Stimulated activated CD4-positive, alpha-beta T cell treated with anti-CD3 and anti-CD28 coated beads, Interleukin-4, amount 100 ng/mL, for 48 hours (primary cell): ENCODE measurements around the gene KIAA1210.

Experiments used
- DNase-seq, 2 donors: peaks; one replicate each; pipeline ENCODE4 v3.0.0-alpha.2; 2020; ENCODE audit warnings: low read depth in 2 of 2

Gene KIAA1210

DNA sequence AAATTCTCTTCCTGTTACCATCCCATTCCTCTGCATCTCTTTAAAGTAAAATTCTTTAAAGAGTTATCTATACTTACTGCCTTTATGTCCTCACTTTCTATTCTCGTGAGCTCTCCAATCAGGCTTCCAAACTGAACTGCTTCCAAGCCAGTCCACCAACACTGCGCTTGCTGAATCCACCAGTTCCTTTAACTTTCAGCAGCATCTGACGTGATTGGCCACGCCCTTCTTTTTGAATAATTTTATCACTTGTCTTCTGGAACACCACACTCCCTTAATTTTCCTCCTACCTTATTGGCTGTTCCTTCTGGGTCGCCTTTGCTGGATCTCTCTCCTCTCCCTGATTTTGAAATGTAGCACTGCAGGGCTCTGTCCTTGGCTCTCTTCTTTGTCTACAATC is at the start of gene KIAA1210:
Gene KIAA1210, minus strand, starts transcription at position 163 of the 400 bp plus-strand sequence. CDS start 4,170 bp downstream, outside the sequence.
- DNase-seq = no peak

- no peak for DNase-seq
These were observed 49.7 kb upstream of the KIAA1210 start for GRCh38 chrX:119177278-119177677.

DNA sequence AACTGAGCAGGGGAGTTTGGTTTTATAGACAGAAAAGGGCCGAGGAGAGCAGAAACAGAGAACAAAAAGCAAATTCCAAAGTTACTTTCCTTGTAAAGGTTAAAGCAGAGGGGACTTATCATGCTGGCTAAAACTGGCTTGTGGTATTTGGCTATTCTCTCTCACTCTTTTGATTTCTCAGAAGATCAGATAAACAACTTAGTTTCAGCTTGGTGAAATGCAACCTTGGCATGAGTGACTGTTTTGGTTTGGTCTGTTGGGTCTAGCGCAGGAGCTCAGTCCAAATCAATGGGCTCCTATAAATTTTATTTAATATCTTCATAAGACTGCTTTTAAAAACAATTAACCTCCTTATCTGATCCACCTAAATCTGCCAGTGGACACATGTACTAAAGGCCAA is 47.3 kb upstream of the KIAA1210 start:
- no peak for DNase-seq

GRCh38 chrX:119168104-119168503 is 40.5 kb upstream of the KIAA1210 start:
- DNase-seq = no peak

GRCh38 chrX:119158226-119158625 is 30.6 kb upstream of the KIAA1210 start:
- DNase-seq = no peak

DNA sequence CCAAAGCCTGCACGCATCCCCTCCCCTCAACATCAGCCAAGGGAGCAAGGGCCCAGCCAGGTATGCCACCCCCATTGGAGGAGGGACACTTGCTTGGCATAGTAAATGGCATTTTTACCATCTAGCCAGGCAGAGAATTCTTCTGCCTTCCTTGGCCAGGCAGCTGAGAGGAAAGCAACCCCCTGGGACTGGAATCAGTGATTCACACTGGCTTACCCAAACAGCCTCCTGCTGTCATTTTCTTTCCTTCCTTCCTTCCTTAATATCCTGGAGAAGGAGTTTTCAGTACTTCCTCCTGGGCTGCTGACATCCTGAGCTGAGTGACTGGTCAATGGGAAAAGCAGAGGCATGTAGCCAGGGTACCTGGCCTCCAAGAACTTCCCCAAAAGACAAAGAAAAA is 28.6 kb upstream of the KIAA1210 start:
- no peak for DNase-seq

- no peak for DNase-seq
These were observed 27.9 kb upstream of the KIAA1210 start for GRCh38 chrX:119155416-119156035.

DNA sequence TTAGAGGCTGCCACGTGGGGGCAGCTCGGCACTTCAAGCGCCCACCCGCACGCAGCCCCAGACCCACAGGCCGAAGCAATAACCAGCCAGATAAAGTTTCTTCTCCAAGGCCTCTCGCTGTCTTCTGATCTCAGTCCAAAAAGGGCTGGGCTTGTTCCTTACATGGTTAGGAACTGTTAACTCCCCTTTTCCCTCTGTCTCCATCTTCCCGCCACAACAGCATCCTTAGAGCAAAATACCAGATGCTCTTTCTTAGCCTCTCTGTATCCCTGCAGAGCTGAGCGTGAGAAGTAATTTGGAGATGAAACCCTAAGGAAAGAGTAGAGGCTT is 23.4 kb upstream of the KIAA1210 start:
- DNase-seq = no peak

- no peak for DNase-seq
These were observed 22.8 kb upstream of the KIAA1210 start for GRCh38 chrX:119150163-119151050.

- DNase-seq = no peak
These were observed 19.9 kb upstream of the KIAA1210 start for GRCh38 chrX:119147486-119147885.

GRCh38 chrX:119145241-119145653 is 17.6 kb upstream of the KIAA1210 start:
- DNase-seq = no peak

DNA sequence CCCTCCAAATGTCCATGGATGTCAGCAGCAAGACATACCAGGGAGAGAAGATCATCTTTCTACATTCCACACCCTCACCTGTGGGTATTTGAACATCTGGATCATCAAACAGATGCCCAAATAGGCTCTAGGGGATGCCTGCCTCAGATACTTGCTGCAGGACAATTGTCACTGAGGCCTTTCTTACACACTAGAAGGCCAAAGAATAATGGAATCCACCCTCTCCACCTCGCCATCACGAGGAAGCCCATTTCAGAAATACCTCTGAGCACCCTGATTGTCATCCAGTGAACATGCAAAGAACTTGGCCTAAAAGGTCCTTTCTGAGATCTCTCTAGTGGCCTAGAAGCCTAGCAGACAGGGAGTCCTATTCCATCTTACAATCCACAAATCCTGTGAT is 6.9 kb upstream of the KIAA1210 start:
- DNase-seq = no peak

- DNase-seq = no peak
These were observed 5.3 kb upstream of the KIAA1210 start for GRCh38 chrX:119132961-119133360.

DNA sequence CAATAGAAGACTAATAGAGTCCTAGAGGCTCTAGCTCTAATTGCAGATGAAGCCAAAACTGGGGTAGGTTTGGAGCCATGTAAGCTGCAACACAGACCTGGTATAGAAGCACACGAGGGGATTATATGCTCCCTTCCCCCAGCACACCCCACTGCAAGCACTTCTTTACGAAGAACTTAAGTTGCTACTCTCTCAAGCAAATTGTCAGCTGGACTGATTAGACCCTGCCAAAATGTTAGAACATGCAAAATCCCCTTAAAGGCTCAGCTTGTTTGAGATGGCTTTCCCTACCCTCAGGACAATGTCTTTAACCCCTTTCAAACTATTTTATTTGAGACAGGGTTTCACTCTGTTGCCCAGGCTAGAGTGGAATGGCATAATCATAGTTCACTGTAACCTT is 4.7 kb upstream of the KIAA1210 start:
- DNase-seq = no peak

DNA sequence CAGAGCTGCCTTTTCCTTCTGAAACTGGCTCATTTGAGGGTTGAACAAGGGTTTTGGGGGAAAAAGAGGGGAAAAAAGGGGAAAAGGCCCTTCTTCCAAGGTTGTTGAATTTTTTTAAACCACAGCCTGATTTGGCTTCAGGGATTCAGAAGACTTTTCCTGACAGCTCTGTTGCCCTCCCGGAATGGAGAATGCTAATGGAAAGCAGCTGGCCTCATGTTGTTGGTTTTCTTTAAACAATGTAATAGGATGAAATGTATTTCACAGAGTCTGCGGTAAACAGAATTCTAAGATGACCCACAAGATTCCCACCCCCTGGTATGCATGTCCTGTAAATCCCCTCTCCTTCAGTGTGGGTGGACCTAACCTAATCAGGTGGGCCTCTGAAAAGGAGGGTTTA is 3.3 kb upstream of the KIAA1210 start:
- no peak for DNase-seq

DNA sequence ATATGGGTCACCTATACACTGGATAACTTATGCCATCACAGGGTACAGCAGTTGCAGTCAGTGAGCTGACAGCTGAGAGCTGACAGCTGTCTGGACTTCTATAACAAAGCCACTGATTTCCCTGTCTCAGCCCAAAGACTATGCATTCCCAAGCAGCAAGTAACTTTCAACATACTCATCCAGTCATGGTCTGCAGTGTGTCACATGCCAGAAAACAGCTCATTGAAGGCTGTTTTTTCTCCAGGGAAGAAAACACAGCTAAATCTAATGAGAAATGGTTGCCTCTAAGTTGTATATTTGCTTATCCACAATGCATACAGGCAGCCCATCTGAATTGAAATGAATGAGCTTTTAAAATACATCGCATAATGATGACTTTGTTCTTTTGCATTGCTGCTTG is 6.3 kb downstream of the KIAA1210 start:
- DNase-seq = no peak

DNA sequence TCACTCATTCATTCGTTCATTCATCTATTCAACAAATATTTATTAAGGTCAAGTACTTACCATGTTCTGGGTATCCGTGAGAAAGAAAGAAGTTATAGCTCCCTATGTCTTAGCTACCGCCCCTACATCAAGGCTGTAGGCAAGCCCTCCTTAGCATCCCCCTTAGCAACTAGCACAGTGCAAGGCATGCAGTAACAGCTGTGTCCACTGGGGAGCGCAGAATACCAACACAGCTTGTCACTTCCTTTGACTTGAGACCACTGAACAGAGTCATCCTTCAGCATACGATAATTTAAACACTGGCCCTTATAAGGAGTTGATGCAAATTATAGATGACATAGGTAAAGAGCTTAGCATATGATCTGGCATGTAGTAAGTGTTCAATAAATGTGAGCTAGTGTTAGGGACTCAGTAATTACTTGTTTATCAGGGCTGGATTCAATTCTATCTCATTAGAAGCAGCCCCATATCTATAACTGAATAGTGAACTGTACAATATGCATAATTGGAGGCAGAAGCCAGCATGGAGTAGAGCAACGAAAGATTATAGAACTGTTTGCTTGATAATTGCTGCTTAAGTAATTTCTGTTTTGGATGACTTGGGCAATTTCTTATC is 8.7 kb downstream of the KIAA1210 start:
- peak; percentile 15 to 17 for DNase-seq

DNA sequence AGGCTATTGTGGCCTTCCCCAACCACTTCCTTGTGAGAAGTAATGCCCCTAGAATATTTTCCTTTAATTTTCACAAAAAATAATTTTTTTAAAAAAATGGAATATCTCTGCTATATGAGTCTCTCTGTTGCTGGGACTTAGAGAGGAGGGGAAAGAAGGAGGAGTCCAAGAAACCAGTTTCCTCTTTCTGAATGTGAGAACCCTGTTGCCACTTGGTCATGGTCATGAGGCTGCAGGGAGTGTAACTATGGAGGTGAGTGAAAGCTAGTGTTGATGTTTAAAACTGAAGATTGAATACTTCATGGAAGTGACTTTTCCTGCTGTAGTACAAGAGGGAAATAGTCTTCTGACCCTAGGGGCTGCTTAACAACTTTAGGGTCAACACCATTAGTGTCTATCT is 20.4 kb downstream of the KIAA1210 start:
- no peak for DNase-seq

- no peak for DNase-seq
These were observed 21.8 kb downstream of the KIAA1210 start for GRCh38 chrX:119105826-119106225.

DNA sequence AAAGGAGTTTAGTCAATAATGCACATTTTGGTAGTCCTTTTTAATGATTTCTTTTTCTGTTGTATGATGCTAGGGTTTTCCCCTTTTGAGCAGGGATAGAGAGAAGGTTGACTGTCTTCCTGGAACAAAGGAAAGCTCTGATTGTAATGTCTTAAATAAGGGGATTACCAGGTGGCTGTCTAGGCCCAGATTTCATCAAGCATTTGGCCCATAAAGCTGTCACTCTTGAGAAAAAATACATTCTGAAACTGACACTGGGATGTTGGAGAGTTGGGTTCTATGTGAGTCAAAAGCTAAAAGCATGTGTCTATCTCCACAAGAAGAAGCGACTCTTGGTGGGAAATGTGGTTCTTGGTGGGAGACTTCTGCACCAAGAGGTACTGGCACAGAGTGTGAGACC is 26.4 kb downstream of the KIAA1210 start:
- DNase-seq = no peak

GRCh38 chrX:119095936-119096335 is 31.7 kb downstream of the KIAA1210 start:
- no peak for DNase-seq

DNA sequence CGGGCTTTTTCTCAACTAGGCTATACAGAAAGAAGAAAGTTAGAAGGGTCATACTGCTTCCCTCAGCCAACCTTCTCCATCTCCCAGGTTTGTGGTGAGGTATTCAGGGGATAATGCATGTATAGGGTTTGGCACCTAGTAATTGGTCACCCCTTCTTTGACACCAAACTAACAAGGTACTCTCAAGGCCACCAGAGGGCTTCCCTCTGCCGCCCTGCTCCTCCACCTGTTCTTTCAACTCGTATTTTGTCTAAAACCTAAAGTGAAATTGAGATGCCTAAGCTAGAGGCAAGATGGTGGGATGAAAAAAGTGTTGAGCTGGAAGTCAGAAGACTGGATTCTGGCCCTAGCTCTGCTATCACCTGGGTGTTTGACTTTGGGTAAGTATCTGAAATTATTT is 32.8 kb downstream of the KIAA1210 start:
- no peak for DNase-seq
